Measurements from ENCODE around the gene QRICH2.
"Not testable (repeated sequence)": the region's sequence is repeated elsewhere in the genome, so short reads cannot be mapped to it uniquely, and the experiment has no call there.

The QRICH2 gene

DNA sequence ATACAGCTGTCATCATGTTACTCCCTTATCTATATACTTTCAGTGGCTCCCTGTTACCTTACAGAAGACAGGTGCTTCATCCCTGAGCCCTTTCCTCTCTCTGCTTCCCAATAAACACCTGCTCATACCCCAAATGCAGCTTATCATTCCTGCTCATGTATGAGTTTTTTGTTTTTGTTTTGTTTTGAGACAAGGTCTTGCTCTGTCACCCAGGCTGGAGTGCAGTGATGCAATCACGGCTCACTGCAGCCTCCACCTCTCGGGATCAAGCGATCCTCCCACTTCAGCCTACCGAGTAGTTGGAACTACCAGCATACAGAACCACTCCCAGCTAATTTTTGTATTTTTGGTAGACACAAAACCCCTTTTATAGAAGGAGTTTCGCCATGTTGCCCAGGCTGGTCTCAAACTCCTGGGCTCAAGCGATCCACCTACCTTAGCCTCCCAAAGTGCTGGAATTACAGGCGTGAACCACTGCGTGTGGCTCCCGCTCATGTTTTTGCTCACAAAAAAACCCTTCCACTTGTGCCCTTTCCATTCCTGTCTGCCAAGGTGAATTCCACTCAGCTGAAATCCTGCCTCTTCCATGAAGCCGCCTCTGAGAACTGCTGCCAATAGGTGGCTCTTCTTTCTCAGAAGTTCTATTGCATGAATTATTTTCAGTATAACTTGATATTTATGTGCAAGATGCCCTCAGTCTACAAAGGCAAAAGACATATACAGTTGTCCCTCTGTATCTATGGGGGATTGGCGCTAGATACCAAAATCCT is 59.9 kb downstream of the QRICH2 start:
- DNase-seq (ENCODE audit: low read depth in 2 of 2): no peak

GRCh38 chr17:76247304-76247703 is 60.8 kb downstream of the QRICH2 start:
- DNase-seq (ENCODE audit: low read depth in 2 of 2): no peak

- no peak for DNase-seq (ENCODE audit: low read depth in 2 of 2)
Measured at GRCh38 chr17:76246080-76247066, 61.7 kb downstream of the QRICH2 start.

DNA sequence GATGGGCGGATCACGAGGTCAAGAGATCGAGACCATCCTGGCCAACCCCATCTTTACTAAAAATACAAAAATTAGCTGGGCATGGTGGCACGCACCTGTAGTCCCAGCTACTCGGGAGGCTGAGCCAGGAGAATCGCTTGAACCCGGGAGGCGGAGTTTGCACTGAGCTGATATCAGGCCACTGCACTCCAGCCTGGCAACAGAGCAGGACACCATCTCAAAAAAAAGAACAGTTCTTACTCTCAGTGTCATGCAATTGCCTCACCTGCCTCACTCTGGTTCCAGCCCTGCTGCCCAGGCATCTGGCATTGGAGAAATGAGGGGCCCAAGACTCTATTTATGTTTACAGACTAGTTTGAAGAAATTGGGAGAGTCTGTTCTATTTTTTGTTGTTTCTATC is 63.4 kb downstream of the QRICH2 start:
- not testable (repeated sequence) for DNase-seq (ENCODE audit: low read depth in 2 of 2)

DNA sequence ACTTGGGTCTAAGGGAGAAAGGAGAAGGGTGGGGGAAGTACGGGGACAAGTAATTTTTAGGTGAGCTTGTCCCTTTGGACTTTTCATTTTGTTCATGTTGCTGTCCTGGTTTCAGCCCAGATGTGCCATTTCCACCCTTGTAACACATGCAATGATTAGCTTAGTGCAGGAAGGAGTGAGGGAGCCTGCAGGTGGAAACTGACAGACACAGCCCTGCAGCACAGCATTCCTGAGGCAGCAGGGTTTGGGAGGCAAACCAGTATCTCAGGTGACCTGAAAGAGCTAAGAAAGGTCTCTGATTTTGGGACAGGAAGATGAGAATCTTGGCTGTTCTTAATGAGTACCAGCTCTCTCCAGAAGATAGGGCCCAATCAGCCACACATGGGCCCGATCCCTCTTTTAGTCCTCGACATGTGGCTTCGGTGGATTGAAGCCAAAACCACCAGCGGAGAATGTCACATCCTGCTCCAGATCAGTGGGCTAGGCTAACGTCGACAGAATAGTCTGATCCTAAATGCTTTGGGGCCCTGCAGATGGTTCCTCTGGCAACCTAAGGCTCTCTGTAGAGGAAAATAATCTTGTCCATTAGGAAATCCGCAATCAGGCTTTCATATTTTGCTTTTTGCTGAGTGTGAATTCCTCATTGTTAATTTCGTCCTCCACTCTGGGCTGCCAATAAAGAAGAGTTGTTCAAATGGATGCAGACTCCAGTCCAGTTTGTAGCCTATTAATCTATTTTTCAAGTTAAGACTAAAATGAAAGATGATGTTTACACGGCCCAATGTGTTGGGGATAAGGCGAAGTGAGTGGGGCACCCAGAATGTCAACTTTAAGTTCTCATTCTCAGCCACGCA is 64.0 kb downstream of the QRICH2 start:
- no peak for DNase-seq (ENCODE audit: low read depth in 2 of 2)

- no peak for DNase-seq (ENCODE audit: low read depth in 2 of 2)
Measured at GRCh38 chr17:76241691-76242255, 66.3 kb downstream of the QRICH2 start.

GRCh38 chr17:76241204-76241538 is 66.9 kb downstream of the QRICH2 start:
- no peak for DNase-seq (ENCODE audit: low read depth in 2 of 2)

- DNase-seq (ENCODE audit: low read depth in 2 of 2): peak; percentile 33 to 44
Measured at GRCh38 chr17:76240461-76241203, 67.4 kb downstream of the QRICH2 start, which contains the start of gene RNF157. Gene RNF157, minus strand, starts transcription at chr17:76240493. Its CDS starts 253 bp downstream, at chr17:76240240.

DNA sequence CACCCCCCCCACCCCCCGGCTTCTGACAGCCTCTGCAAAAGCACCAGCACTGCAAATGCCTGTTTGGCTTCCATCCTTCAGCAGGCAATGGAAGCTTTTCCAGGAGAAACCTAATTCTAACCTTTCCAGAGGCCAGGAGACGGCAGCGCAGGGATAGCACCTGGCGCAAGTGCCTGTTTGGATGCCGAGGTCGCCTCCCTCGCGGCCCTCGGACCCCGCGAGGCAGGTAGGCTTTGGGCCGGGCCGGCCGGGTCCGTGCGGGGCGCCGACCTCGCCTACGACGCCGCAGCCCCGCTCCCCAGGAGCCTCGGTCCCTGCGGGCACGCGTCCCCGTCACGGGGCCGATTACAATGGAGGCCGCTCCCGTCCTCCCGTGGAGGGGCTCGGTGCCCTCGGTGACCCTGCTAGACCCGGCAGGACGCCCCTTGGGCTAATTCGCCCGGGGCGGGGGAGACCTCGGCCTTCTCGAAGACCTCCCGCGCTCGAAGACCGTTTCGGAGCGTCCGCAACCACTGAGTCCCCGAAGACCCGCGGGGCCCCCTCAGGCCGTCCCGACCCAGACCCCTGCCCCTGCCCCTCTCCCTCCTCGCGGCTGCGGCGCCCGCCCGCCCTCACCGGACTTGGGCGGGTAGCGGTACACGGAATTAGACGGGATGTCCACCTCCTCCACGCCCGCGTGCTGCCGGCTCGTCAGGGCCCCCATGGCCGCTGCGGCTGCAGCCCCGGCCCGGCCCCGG is 68.4 kb downstream of the QRICH2 start:
- DNase-seq (ENCODE audit: low read depth in 2 of 2): no peak

GRCh38 chr17:76238847-76239537 is 69.1 kb downstream of the QRICH2 start:
- no peak for DNase-seq (ENCODE audit: low read depth in 2 of 2)

GRCh38 chr17:76237859-76238313 is 70.2 kb downstream of the QRICH2 start:
- DNase-seq (ENCODE audit: low read depth in 2 of 2): no peak

DNA sequence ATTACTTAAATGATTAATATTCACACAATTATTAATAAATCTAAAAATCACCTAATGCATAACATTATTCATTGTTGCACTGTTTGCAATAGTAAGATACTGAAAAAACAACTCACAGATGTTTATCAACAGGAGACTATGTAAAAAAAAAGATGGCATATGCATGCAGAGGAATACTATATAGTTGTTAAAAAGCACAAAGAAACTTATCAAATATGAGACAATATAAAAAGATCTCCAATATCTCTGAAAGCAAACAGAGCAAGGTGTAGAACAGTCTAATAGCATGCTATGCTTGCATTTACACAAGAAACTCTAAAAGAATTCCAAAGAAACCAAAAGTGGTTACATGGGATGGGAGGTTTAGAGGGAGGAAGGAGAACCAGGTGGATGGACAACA is 71.5 kb downstream of the QRICH2 start:
- DNase-seq (ENCODE audit: low read depth in 2 of 2): no peak

DNA sequence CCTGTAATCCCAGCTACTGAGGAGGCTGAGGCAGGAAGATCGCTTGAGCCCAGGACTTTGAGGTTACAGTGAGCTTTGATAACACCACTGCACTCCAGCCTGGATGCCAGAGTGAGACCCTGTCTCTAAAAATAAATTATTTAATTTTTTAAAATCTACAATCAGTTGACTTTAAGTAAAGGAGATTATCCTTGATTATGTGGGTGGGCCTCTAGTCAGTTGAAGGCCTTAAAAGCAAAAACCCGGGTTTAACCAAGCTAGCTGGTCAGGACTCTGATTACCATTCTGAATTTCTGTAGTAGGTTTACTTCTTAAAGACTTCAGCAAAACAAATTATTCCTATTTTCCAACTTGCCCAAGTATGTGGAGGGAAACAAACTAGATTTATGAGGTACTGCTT is 72.2 kb downstream of the QRICH2 start:
- no peak for DNase-seq (ENCODE audit: low read depth in 2 of 2)

DNA sequence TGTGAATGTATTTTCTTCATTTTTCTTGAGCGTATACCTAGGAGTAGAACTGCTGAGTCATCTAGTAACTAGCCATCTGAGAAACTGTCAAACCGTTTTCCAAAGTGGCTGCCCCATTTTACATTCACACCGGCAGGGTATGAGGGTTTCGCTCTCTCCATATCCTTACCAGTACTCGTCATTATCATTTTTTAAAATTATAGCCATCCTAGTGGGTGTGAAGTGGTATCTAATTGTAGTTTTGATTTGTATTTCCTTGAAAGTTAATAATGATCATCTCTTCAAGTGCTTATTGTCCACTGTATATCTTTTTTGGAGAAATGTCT is 73.8 kb downstream of the QRICH2 start:
- no peak for DNase-seq (ENCODE audit: low read depth in 2 of 2)

GRCh38 chr17:76233588-76234353 is 74.3 kb downstream of the QRICH2 start:
- no peak for DNase-seq (ENCODE audit: low read depth in 2 of 2)

DNA sequence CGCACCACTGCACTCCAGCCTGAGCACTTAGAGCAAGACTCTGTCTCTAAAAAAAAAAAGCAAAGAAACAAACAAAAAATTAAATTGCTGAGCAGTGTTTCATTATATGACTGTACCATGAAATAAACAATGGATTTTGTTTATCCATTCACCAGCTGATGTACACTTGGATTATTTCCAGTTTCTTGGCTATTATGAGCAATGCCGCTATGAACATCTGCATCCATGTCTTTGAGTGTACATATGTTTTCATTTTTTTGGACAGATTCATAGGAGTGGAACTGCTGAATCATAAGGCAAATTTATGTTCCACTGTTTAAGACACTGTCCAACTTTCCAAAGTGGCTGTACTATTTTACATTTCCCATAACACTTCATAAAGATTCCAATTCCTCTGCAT is 75.7 kb downstream of the QRICH2 start:
- DNase-seq (ENCODE audit: low read depth in 2 of 2): no peak

DNA sequence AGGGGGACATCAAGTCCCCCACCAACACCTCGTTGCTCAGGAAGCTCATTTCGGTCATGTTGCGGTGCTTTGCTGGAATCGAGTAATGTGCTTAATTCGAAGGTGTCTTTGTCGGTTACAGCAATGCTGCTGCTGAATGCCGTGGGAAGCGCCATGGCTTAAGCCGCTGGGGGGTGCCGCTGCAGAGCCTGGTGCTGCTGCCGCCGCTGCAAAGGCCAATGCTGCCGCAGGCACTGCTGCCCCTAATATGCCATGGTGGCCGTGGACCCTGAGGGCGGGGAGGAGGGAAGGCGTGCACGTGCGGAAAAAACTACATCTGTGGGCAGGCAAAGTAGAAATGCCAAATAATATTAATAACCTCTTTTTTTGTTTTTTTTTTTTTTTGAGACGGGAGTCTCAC is 81.3 kb downstream of the QRICH2 start:
- not testable (repeated sequence) for DNase-seq (ENCODE audit: low read depth in 2 of 2)

DNA sequence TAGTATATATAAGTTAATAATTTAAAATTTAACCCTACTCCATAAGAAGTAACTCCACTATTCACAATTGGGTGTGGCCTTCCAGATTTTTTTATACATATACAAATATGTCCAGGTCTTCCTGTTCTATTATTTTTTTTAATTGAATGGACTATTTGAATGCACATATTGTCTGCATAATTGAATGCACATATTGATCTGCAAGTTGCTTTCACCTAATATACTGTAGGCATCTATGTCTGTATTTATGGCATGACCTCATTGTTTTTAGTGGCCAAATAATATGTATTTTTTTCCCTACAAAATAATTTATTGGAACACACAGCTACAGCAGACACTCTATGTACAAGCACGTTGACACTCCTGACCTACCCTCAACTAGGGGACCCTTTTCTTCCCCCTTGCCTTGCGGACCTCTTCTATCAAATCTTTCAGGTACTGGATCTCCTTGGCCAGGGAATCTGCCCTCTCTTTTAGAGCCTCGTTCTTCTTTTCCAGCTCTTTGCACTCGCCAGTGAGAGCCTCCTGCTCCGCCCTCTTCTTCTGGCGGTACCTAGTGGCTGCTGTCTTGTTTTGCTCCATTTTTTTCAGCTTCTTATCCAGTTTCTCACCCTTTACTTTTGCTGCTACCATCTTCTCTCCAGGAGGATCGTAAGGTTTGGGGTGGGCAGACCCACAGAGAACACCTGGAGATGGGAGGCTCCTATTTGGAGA is 82.5 kb downstream of the QRICH2 start:
- DNase-seq (ENCODE audit: low read depth in 2 of 2): not testable (repeated sequence)
